Glutamatergic neuron (in vitro differentiated cells): Measurements from ENCODE around the gene NRBP1. TPM values are rescaled to one million over a fixed set of nuclear protein-coding genes. Genes with fewer than 3 reads are reported as not detected.

Experiments used
- DNase-seq: peaks from one replicate; pipeline ENCODE4 v3.0.0; 2022
- H3K27ac Mint-ChIP-seq: one replicate; pipeline ENCODE4 v1.8.0; 2020; ENCODE audit warnings: mild to moderate bottlenecking, mixed read lengths, inconsistent platforms; ENCODE audit not compliant: unreplicated experiment
- H3K27me3 Mint-ChIP-seq: one replicate; pipeline ENCODE4 v1.8.0; 2020; ENCODE audit warnings: mild to moderate bottlenecking, moderate library complexity, mixed read lengths, inconsistent platforms; ENCODE audit not compliant: unreplicated experiment
- H3K36me3 Mint-ChIP-seq: one replicate; pipeline ENCODE4 v1.8.0; 2020; ENCODE audit warnings: mild to moderate bottlenecking, mixed read lengths, inconsistent platforms; ENCODE audit not compliant: unreplicated experiment
- H3K4me1 Mint-ChIP-seq: one replicate; pipeline ENCODE4 v1.8.0; 2020; ENCODE audit warnings: mild to moderate bottlenecking, low read depth, mixed read lengths, inconsistent platforms; ENCODE audit not compliant: unreplicated experiment
- H3K4me3 Mint-ChIP-seq: one replicate; pipeline ENCODE4 v1.8.0; 2020; ENCODE audit warnings: mild to moderate bottlenecking, mixed read lengths, inconsistent platforms; ENCODE audit not compliant: unreplicated experiment
- H3K9me3 Mint-ChIP-seq: one replicate; pipeline ENCODE4 v1.8.0; 2020; ENCODE audit warnings: mild to moderate bottlenecking, moderate library complexity, mixed read lengths, inconsistent platforms; ENCODE audit not compliant: unreplicated experiment
- total RNA-seq: library from RNA; stranded (reverse); fragmentation: NEBNext Ultra II Directional; extraction: Animal tissue kit (Norgen Biotek cat#: 25700); gene quantifications from one replicate; pipeline ENCODE4 v1.2.1, GENCODE V29; 2021; ENCODE audit not compliant: unreplicated experiment
- TF ChIP-seq, protein P1 (sequence below): fragments of 200-600 bp; sonication (generic); IDR thresholded peaks from one replicate; pipeline ENCODE4 v1.5.0; 2021; ENCODE audit not compliant: partially characterized antibody, unreplicated experiment

Gene NRBP1
- total RNA-seq, 1 donor from 2014 or later, result 142 TPM

DNA sequence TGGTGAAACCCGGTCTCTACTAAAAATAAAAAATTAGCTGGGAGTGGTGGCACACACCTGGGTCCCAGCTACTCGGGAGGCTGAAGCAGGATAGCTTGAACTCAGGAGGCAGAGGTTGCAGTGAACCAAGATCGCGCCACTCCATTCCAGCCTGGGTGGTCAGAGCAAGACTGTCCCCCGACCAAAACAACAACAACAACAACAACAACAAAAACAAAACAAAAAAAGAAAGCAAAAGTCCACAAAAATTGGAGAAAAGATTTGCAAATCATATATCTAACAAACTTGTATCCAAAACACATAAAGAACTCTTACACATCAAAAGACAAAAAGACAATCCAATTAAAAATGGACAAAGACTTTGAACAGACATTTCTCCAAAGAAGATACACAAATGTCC, 29.5 kb upstream of the NRBP1 start:
- TF ChIP-seq, protein P1, sequence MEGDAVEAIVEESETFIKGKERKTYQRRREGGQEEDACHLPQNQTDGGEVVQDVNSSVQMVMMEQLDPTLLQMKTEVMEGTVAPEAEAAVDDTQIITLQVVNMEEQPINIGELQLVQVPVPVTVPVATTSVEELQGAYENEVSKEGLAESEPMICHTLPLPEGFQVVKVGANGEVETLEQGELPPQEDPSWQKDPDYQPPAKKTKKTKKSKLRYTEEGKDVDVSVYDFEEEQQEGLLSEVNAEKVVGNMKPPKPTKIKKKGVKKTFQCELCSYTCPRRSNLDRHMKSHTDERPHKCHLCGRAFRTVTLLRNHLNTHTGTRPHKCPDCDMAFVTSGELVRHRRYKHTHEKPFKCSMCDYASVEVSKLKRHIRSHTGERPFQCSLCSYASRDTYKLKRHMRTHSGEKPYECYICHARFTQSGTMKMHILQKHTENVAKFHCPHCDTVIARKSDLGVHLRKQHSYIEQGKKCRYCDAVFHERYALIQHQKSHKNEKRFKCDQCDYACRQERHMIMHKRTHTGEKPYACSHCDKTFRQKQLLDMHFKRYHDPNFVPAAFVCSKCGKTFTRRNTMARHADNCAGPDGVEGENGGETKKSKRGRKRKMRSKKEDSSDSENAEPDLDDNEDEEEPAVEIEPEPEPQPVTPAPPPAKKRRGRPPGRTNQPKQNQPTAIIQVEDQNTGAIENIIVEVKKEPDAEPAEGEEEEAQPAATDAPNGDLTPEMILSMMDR, result no peak
- Mint-ChIP-seq H3K36me3 (no peaks in the 10 kb centered on the region), H3K9me3 (no peaks in the 10 kb centered on the region), H3K27ac (no peak overlapping the region), H3K27me3 (no peaks in the 10 kb centered on the region), H3K4me1 (peaks cover 3% of the 10 kb centered on the region), H3K4me3 (no peak overlapping the region)
- no peak for DNase-seq

DNA sequence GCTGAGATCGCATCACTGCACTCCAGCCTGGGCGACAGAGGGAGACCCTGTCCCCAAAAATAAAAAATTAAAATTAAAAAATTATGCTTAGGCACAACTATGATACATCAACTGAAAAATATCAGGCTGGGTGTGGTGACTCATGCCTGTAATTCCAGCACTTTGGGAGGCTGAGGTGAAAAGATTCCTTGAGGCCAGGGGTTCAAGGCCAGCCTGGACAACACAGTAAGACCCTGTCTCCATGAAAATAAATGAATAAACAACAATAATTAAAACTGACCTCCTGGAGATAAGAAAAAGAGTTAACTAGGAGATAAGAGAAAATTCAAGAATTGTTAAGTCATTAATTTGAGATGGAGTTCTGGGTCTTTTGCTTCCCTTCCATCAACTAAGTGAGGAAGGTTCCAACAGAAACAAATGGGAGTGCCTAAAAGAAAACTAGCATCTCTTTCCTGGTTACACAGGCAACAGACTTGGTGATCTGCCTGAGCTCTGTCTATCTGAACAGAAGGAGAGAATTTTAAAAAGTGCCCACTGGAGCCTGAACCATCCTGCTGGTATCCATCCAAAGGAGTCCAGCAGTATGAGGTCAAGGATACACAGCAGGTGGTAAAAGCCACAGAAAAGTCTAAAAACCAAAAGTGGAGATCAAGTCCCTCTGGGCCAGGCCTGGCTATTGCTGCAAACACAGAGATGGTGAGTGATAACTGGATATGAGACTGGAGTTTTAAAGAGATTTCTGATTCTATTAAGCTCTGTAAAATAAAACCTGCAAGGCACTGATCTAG, 27.9 kb upstream of the NRBP1 start:
- no peaks in the 10 kb centered on the region for H3K27me3 Mint-ChIP-seq
- DNase-seq, result no peak
- H3K36me3 Mint-ChIP-seq, result no peaks in the 10 kb centered on the region
- H3K9me3 Mint-ChIP-seq, result no peaks in the 10 kb centered on the region
- H3K27ac Mint-ChIP-seq, result peak overlapping the region; percentile 35
- H3K4me3 Mint-ChIP-seq, result no peak overlapping the region
- TF ChIP-seq, protein P1, result no peak
- H3K4me1 Mint-ChIP-seq, result peaks cover 3% of the 10 kb centered on the region

DNA sequence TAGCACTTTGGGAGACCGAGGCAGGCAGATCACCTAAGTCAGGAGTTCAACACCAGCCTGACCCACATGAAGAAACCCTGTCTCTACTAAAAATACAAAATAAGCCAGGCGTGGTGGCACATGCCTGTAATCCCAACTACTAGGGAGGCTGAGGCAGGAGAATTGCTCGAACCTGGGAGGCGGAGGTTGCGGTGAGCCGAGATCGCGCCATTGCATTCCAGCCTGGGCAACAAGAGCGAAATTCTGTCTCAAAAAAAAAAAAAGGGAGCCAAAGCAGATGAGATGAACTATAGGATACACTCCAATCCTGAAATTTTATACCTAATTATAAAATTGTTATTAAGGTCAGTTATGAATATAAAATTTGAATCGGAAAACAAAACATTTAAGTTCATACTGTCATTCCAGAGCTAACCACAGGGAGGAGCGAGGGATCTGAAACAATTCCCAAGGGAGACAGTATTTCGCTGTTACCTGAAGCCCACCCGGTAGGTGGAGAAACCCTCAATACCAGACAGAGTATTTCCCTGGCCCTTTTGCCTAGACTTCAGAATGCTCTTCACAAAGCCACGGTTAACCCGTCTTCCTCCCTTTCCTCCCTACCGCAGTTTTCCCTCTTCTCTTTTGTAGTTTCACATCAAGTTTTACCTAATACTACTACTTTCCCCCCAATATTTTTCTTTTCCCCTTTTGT, 20.5 kb upstream of the NRBP1 start:
- H3K4me3 Mint-ChIP-seq, result peak overlapping the region; percentile 94

DNA sequence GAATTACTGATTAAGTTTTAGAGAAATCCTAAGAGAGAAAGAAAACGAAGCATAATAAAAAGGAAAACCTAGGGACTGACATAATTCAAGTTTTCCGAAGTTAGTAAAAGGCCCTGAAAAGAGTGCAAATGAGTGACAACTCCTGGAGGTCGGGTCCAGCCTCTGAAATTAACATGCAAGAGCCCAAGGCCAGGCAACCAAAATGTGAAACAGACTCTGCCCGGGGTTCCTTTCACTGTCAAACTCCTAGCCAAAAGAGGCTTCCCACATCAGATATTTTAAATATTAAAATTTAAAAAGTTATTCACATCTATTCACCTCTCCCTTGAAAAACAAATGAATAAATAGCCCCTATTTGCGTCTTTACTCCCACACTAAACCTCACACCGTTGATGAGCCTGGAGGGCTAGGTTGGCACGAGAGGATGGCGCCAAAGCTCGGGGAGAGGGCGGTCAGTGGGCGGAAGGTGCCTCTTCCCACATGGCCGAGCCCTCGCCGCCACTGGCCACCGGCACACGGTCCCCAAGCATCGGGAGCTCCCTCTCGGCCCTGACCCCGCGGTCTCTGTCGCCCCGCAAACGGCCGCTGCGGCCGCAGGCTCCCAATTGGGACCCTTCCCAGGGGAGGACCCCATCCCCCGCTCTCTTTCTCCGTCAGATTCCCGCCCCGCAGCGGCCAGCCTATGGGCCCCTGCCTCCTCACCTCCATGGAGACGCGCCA, 19.7 kb upstream of the NRBP1 start:
- Mint-ChIP-seq H3K27ac (peak overlapping the region; percentile 22), H3K27me3 (peaks cover 7% of the 10 kb centered on the region)
- DNase-seq, result peak; percentile 54

More for the DNA sequence above, 20.5 kb upstream of the NRBP1 start:
- peak overlapping the region; percentile 22 for H3K27ac Mint-ChIP-seq
- H3K36me3 Mint-ChIP-seq, result peaks cover 4% of the 10 kb centered on the region
- TF ChIP-seq, protein P1, result peak; percentile 83
- peaks cover 7% of the 10 kb centered on the region for H3K27me3 Mint-ChIP-seq
- no peaks in the 10 kb centered on the region for H3K9me3 Mint-ChIP-seq
- DNase-seq, result no peak
- H3K4me1 Mint-ChIP-seq, result peaks cover 13% of the 10 kb centered on the region

More for the DNA sequence above, 19.7 kb upstream of the NRBP1 start:
- Mint-ChIP-seq H3K4me1 (peaks cover 13% of the 10 kb centered on the region), H3K36me3 (peaks cover 4% of the 10 kb centered on the region), H3K4me3 (peak overlapping the region; percentile 94), H3K9me3 (no peaks in the 10 kb centered on the region)
- TF ChIP-seq, protein P1, result no peak
